ENCODE data around the gene LYRM1.

Gene LYRM1

GRCh38 chr16:20868890-20869289 lies 31.7 kb upstream of the LYRM1 start:
- DNase-seq, result peak; percentile 79
- H3K27me3 ChIP-seq, result no peaks in the 10 kb centered on the region
- TF ChIP-seq, protein P1, sequence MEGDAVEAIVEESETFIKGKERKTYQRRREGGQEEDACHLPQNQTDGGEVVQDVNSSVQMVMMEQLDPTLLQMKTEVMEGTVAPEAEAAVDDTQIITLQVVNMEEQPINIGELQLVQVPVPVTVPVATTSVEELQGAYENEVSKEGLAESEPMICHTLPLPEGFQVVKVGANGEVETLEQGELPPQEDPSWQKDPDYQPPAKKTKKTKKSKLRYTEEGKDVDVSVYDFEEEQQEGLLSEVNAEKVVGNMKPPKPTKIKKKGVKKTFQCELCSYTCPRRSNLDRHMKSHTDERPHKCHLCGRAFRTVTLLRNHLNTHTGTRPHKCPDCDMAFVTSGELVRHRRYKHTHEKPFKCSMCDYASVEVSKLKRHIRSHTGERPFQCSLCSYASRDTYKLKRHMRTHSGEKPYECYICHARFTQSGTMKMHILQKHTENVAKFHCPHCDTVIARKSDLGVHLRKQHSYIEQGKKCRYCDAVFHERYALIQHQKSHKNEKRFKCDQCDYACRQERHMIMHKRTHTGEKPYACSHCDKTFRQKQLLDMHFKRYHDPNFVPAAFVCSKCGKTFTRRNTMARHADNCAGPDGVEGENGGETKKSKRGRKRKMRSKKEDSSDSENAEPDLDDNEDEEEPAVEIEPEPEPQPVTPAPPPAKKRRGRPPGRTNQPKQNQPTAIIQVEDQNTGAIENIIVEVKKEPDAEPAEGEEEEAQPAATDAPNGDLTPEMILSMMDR (IDR thresholded peaks at IDR 0.05; ENCODE audit: low read depth, low read length), result no peak
- H3K36me3 ChIP-seq, result no peaks in the 10 kb centered on the region
- H3K4me1 ChIP-seq, result peaks cover 15% of the 10 kb centered on the region
- no peak overlapping the region for H3K4me3 ChIP-seq (ENCODE audit: low read depth, low read length)
- no peaks in the 10 kb centered on the region for H3K9me3 ChIP-seq

GRCh38 chr16:20870122-20870820 lies 30.3 kb upstream of the LYRM1 start:
- Histone ChIP-seq H3K27me3 (no peaks in the 10 kb centered on the region), H3K9me3 (no peaks in the 10 kb centered on the region), H3K4me3 (ENCODE audit: low read depth, low read length) (no peak overlapping the region), H3K36me3 (no peaks in the 10 kb centered on the region), H3K4me1 (peaks cover 15% of the 10 kb centered on the region)
- TF ChIP-seq, protein P1 (IDR thresholded peaks at IDR 0.05; ENCODE audit: low read depth, low read length), result no peak
- no peak for DNase-seq

GRCh38 chr16:20871258-20871657 lies 29.3 kb upstream of the LYRM1 start:
- Histone ChIP-seq H3K4me3 (ENCODE audit: low read depth, low read length) (no peak overlapping the region), H3K9me3 (no peaks in the 10 kb centered on the region), H3K36me3 (no peaks in the 10 kb centered on the region), H3K27me3 (no peaks in the 10 kb centered on the region), H3K4me1 (peaks cover 15% of the 10 kb centered on the region)
- DNase-seq, result no peak
- TF ChIP-seq, protein P1 (IDR thresholded peaks at IDR 0.05; ENCODE audit: low read depth, low read length), result no peak

GRCh38 chr16:20871941-20872815 lies 28.4 kb upstream of the LYRM1 start:
- H3K4me1 ChIP-seq, result peaks cover 7% of the 10 kb centered on the region

GRCh38 chr16:20873331-20873730 lies 27.2 kb upstream of the LYRM1 start:
- no peaks in the 10 kb centered on the region for H3K36me3 ChIP-seq
- H3K27me3 ChIP-seq, result no peaks in the 10 kb centered on the region
- no peaks in the 10 kb centered on the region for H3K9me3 ChIP-seq
- DNase-seq, result no peak
- peaks cover 5% of the 10 kb centered on the region for H3K4me1 ChIP-seq
- TF ChIP-seq, protein P1 (IDR thresholded peaks at IDR 0.05; ENCODE audit: low read depth, low read length), result no peak
- no peak overlapping the region for H3K4me3 ChIP-seq (ENCODE audit: low read depth, low read length)

More at GRCh38 chr16:20871941-20872815, 28.4 kb upstream of the LYRM1 start:
- Histone ChIP-seq H3K36me3 (no peaks in the 10 kb centered on the region), H3K4me3 (ENCODE audit: low read depth, low read length) (no peak overlapping the region), H3K27me3 (no peaks in the 10 kb centered on the region), H3K9me3 (no peaks in the 10 kb centered on the region)
- TF ChIP-seq, protein P1 (IDR thresholded peaks at IDR 0.05; ENCODE audit: low read depth, low read length), result no peak
- DNase-seq, result no peak
